ENCODE results near the gene ICA1. TPM values are rescaled to one million over a fixed set of nuclear protein-coding genes. Genes with fewer than 3 reads are reported as not detected.

Gene ICA1
- total and polyA plus RNA-seq, 2 of the 4 experiments (the other 2 are of a cell fraction), result not detected

- H2AK9ac ChIP-seq (replicated peaks; ENCODE audit: low read depth, low read length, poor library complexity), result no peak overlapping the region
- TF ChIP-seq RCOR1 (IDR thresholded peaks at IDR 0.05; ENCODE audit: insufficient replicate concordance, low read length) (no peak), MAZ (IDR thresholded peaks at IDR 0.05; ENCODE audit: borderline replicate concordance, low read depth, low read length) (no peak), NFE2L2 (IDR thresholded peaks at IDR 0.05; ENCODE audit: low read depth, low read length) (no peak), CEBPB (IDR thresholded peaks at IDR 0.05; ENCODE audit: low read depth, low read length) (no peak), SMC3 (IDR thresholded peaks at IDR 0.05; ENCODE audit: low read depth, low read length) (no peak), CTCF (conservative IDR thresholded peaks at IDR 0.05; ENCODE audit: low read depth, low read length) (no peak), FOS (IDR thresholded peaks at IDR 0.05; ENCODE audit: low read depth, low read length) (no peak), ELK1 (IDR thresholded peaks at IDR 0.05; ENCODE audit: borderline replicate concordance, low read depth, low read length) (no peak), RFX5 (IDR thresholded peaks at IDR 0.05; ENCODE audit: low read depth, low read length) (no peak), RAD21 (IDR thresholded peaks at IDR 0.05; ENCODE audit: low read length) (no peak), POLR2A (IDR thresholded peaks at IDR 0.05; ENCODE audit: low read depth, low read length) (no peak), BHLHE40 (IDR thresholded peaks at IDR 0.05; ENCODE audit: low read depth, low read length) (no peak), USF2 (IDR thresholded peaks at IDR 0.05; ENCODE audit: low read depth, low read length) (no peak), CHD1 (IDR thresholded peaks at IDR 0.05; ENCODE audit: low read depth, low read length) (no peak), MAFK (IDR thresholded peaks at IDR 0.05; ENCODE audit: low read depth, low read length) (no peak), MXI1 (IDR thresholded peaks at IDR 0.05; ENCODE audit: borderline replicate concordance, low read depth, low read length) (no peak)
- in situ Hi-C loops (cut with MboI; ENCODE audit: low sequenced_read_pairs), result no loop called here
- CTCF ChIA-PET, result interaction anchor here (1.5 kb wide), 1 partner anchor 505 kb away, joined by 5 read pairs; no protein-coding TSS in a partner anchor
- no peak overlapping the region for H3K23ac ChIP-seq (ENCODE audit: low read depth, low read length)
- POLR2A ChIA-PET (ENCODE audit: unreplicated experiment), result no interaction called here
- H3K9me1 ChIP-seq (ENCODE audit: insufficient read depth, low read length), result no peaks in the 10 kb centered on the region
- no peak overlapping the region for H3K9ac ChIP-seq (ENCODE audit: low read depth, low read length)
- no peak overlapping the region for H3K56ac ChIP-seq (ENCODE audit: extremely low read depth, insufficient read depth, low read length)
- WGBS, 2 experiments (ENCODE audit: extremely low coverage in 2 of 2, insufficient read length in 1 of 2), result 35% methylated on average over 3 of the region's 4 CpGs; no CpG with 5 or more reads in 1 of the 2 experiments
- H4K8ac ChIP-seq (ENCODE audit: low read depth in 2 of 2, low read length in 2 of 2), result no peak overlapping the region
- no peaks in the 10 kb centered on the region for H3K36me3 ChIP-seq (ENCODE audit: control insufficient read depth, insufficient read depth, low read length)
- no TSS peak for BruUV-seq (replicated peaks)
- no peak overlapping the region for H3K4ac ChIP-seq (ENCODE audit: low read depth, low read length)
- H3K18ac ChIP-seq (ENCODE audit: low read depth, low read length), result no peak overlapping the region
- H4K5ac ChIP-seq (ENCODE audit: low read depth, low read length), result no peak overlapping the region
- DNase-seq, result no peak
- H3K4me2 ChIP-seq (ENCODE audit: low read depth, low read length), result no peak overlapping the region
- dilution Hi-C loops (cut with HindIII; ENCODE audit: low sequenced_read_pairs, unreplicated experiment), result no loop called here
- no peak overlapping the region for H2BK5ac ChIP-seq (ENCODE audit: low read depth, low read length, poor library complexity, severe bottlenecking)
- H4K20me1 ChIP-seq (ENCODE audit: insufficient read depth, low read length), result no peaks in the 10 kb centered on the region
- H2BK120ac ChIP-seq (ENCODE audit: low read depth, low read length), result no peak overlapping the region
- no peaks in the 10 kb centered on the region for H3K4me1 ChIP-seq (ENCODE audit: control insufficient read depth, insufficient read depth, low read length)
- no peaks in the 10 kb centered on the region for H3K27me3 ChIP-seq (ENCODE audit: control insufficient read depth, insufficient read depth, low read length)
- no peak overlapping the region for H2BK15ac ChIP-seq (ENCODE audit: low read depth, low read length)
- H3K79me1 ChIP-seq (ENCODE audit: low read depth in 1 of 2, low read length in 2 of 2), result no peaks in the 10 kb centered on the region
- no peak overlapping the region for H2AK5ac ChIP-seq (ENCODE audit: low read depth, low read length)
- H4K91ac ChIP-seq (ENCODE audit: insufficient read depth, low read depth, low read length), result no peak overlapping the region
- no peak for ATAC-seq (ENCODE audit: low read depth)
- H2BK20ac ChIP-seq (ENCODE audit: low read depth, low read length), result no peak overlapping the region
- H2AFZ ChIP-seq (replicated peaks; ENCODE audit: low read length, poor library complexity), result no peak overlapping the region
- no peaks in the 10 kb centered on the region for H3K9me3 ChIP-seq (ENCODE audit: control insufficient read depth, insufficient read depth, low read length)
- no peak overlapping the region for H3K4me3 ChIP-seq (ENCODE audit: insufficient read depth, low read depth, low read length)
- no peak overlapping the region for H3K27ac ChIP-seq (ENCODE audit: insufficient read depth, low read length)
- intact Hi-C loops (cut with micrococcal nuclease), result no loop called here
- H3K14ac ChIP-seq (replicated peaks; ENCODE audit: low read depth, low read length), result no peak overlapping the region
Measured at GRCh38 chr7:8185926-8186683, 75.9 kb downstream of the ICA1 start.

Measured in IMR-90 (cell line).